HG03045 (cell line): Measurements from ENCODE around the gene HUWE1.
"Not testable (repeated sequence)": the region's sequence is repeated elsewhere in the genome, so short reads cannot be mapped to it uniquely, and the experiment has no call there.

Experiments
- ATAC-seq: cut with Tn5 transposase; IDR thresholded peaks from one replicate; pipeline ENCODE4 v1.9.1; 2021; ENCODE audit warnings: mild to moderate bottlenecking, moderate library complexity; ENCODE audit not compliant: unreplicated experiment

HUWE1 gene

GRCh38 chrX:53538781-53539180 is 147.7 kb downstream of the HUWE1 start:
- ATAC-seq, result no peak

GRCh38 chrX:53531255-53531966 is 155.1 kb downstream of the HUWE1 start:
- not testable (repeated sequence) for ATAC-seq

GRCh38 chrX:53526999-53527398 is 159.5 kb downstream of the HUWE1 start:
- ATAC-seq, result no peak

- ATAC-seq, result no peak
Measured at GRCh38 chrX:53511322-53511721, 175.2 kb downstream of the HUWE1 start.

- not testable (repeated sequence) for ATAC-seq
Measured at GRCh38 chrX:53504035-53504434, 182.5 kb downstream of the HUWE1 start.

- ATAC-seq, result no peak
Measured at GRCh38 chrX:53494436-53494835, 192.1 kb downstream of the HUWE1 start.

GRCh38 chrX:53486285-53486684 is 200.2 kb downstream of the HUWE1 start:
- no peak for ATAC-seq

GRCh38 chrX:53483838-53484405 is 202.6 kb downstream of the HUWE1 start:
- no peak for ATAC-seq

GRCh38 chrX:53483416-53483815 is 203.1 kb downstream of the HUWE1 start:
- ATAC-seq, result no peak
